Left ventricle myocardium inferior (tissue), 1 donor: Measurements from ENCODE around the gene PCSK5. TPM values are rescaled to one million over a fixed set of nuclear protein-coding genes. Genes with fewer than 3 reads are reported as not detected.

Experiments used
- DNase-seq: peaks from one replicate; pipeline ENCODE4 v3.0.0-alpha.2; 2020
- H3K27ac ChIP-seq: fragments of 200-600 bp; replicated peaks from 2 replicates; pipeline ENCODE4 v1.8.0; 2021
- H3K27me3 ChIP-seq: fragments of 200-600 bp; 2 replicates; pipeline ENCODE4 v1.8.0; 2021; ENCODE audit warnings: low read depth
- H3K36me3 ChIP-seq: fragments of 200-600 bp; 2 replicates; pipeline ENCODE4 v1.8.0; 2021
- H3K4me1 ChIP-seq: fragments of 200-600 bp; 2 replicates; pipeline ENCODE4 v1.8.0; 2021
- H3K4me3 ChIP-seq: fragments of 200-600 bp; 2 replicates; pipeline ENCODE4 v1.8.0; 2021; ENCODE audit warnings: mild to moderate bottlenecking, moderate library complexity
- H3K9me3 ChIP-seq: fragments of 200-600 bp; replicated peaks from 2 replicates; pipeline ENCODE4 v1.8.0; 2021
- intact Hi-C: fragments of 100-400 bp; cut with micrococcal nuclease; formaldehyde crosslinking; loops from one replicate; pipeline ENCODE4 v1.11.0; 2022
- total RNA-seq: library from RNA; stranded (reverse); fragmentation: NEBNext Ultra II Directional; extraction: Animal tissue kit (Norgen Biotek cat#: 25700); gene quantifications from one replicate; pipeline ENCODE4 v1.2.1, GENCODE V29; 2021
- TF ChIP-seq, protein P1 (sequence below): fragments of 200-600 bp; IDR thresholded peaks from 2 replicates; pipeline ENCODE4 v1.8.0; 2021; ENCODE audit warnings: antibody characterized with exemption, mild to moderate bottlenecking, borderline replicate concordance
- donor health status: DM: no; HTN: yes; CAD: no; lungs with severe emphysema.

Gene PCSK5
- total RNA-seq, 1 donor from 2014 or later, result 5.6 TPM

DNA sequence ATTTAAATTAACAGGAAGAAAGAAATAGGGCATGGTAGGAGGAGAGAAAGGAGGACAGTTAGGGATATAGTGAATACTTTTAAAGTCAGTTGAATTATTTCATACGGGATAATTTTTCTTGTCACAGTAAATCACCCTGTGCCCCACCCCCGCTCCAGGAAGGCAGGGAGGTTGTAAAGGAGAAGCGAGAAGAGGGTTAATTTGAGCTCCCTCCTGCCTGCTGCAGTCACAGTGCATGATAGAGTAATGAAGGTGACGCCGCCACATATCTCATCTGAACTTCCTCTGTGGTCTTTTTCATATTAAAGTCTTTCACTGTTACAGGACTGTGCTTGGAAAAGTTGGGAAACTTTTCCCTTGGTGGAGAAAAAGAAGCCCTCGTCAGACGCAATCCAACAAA is 896 bp upstream of the PCSK5 start:
- Histone ChIP-seq H3K27ac (peak overlapping the region; percentile 87), H3K9me3 (no peaks in the 10 kb centered on the region), H3K4me3 (peak overlapping the region; percentile 85), H3K27me3 (no peaks in the 10 kb centered on the region), H3K36me3 (no peaks in the 10 kb centered on the region), H3K4me1 (peaks cover 43% of the 10 kb centered on the region)
- intact Hi-C loops, result no loop called here
- TF ChIP-seq, protein P1, sequence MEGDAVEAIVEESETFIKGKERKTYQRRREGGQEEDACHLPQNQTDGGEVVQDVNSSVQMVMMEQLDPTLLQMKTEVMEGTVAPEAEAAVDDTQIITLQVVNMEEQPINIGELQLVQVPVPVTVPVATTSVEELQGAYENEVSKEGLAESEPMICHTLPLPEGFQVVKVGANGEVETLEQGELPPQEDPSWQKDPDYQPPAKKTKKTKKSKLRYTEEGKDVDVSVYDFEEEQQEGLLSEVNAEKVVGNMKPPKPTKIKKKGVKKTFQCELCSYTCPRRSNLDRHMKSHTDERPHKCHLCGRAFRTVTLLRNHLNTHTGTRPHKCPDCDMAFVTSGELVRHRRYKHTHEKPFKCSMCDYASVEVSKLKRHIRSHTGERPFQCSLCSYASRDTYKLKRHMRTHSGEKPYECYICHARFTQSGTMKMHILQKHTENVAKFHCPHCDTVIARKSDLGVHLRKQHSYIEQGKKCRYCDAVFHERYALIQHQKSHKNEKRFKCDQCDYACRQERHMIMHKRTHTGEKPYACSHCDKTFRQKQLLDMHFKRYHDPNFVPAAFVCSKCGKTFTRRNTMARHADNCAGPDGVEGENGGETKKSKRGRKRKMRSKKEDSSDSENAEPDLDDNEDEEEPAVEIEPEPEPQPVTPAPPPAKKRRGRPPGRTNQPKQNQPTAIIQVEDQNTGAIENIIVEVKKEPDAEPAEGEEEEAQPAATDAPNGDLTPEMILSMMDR, result no peak
- no peak for DNase-seq

DNA sequence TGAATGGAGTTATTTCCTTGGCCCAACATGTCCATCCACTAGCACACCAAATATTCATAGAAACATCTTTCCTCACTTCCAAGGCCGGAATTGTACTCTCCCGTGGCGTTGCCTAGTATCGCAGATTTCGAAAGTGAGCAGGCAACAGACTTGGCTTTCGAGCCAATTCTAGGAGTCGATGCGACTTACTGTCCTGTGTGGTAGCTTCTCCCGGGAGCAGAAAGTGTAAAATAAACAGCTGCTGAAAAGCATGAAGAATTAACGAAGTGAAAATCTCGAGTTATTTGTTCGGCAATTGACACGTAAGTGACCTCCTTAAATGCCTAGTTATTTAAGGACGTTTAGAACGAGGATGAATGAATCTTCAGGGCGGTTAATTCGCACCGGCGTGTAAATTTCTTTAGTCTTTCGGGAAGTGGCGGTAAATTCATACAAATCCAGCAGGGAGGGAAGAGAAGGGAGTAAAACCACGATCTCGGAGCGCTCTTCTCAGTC is 449 bp upstream of the PCSK5 start:
- peak; percentile 28 for DNase-seq
- H3K4me1 ChIP-seq, result peaks cover 43% of the 10 kb centered on the region
- H3K9me3 ChIP-seq, result no peaks in the 10 kb centered on the region
- peak overlapping the region; percentile 85 for H3K4me3 ChIP-seq
- no peaks in the 10 kb centered on the region for H3K36me3 ChIP-seq
- H3K27ac ChIP-seq, result peak overlapping the region; percentile 87
- no peaks in the 10 kb centered on the region for H3K27me3 ChIP-seq
- TF ChIP-seq, protein P1, result no peak
- intact Hi-C loops, result loop anchor here (10.0 kb wide), 1 partner anchor 415 kb away; no protein-coding TSS in a partner anchor

DNA sequence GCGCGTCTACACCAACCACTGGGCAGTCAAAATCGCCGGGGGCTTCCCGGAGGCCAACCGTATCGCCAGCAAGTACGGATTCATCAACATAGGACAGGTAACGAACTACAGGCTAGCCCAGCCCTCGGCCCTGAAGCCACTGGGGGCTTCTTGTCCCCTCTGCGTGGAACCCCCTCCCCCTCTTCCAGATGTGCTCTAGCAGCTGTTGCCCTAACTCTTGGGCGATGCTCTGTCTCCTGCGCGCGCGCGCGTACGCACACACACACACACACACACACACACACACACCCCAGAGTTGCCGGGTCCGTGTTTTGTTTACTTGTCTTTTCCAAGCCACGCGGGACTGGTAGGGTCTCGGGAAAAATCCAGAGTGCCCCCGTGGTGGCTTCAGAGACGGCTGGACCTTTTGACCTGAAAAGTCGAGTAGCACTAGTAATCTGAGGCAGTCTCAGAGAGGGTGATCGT is 836 bp downstream of the PCSK5 start:
- no peaks in the 10 kb centered on the region for H3K36me3 ChIP-seq
- peak overlapping the region; percentile 87 for H3K27ac ChIP-seq
- TF ChIP-seq, protein P1, result no peak
- H3K4me1 ChIP-seq, result peaks cover 55% of the 10 kb centered on the region
- no peaks in the 10 kb centered on the region for H3K27me3 ChIP-seq
- no peaks in the 10 kb centered on the region for H3K9me3 ChIP-seq
- H3K4me3 ChIP-seq, result peak overlapping the region; percentile 85
- intact Hi-C loops, result loop anchor here (10.0 kb wide), 1 partner anchor 413 kb away; no protein-coding TSS in a partner anchor
- peak; percentile 17 for DNase-seq

DNA sequence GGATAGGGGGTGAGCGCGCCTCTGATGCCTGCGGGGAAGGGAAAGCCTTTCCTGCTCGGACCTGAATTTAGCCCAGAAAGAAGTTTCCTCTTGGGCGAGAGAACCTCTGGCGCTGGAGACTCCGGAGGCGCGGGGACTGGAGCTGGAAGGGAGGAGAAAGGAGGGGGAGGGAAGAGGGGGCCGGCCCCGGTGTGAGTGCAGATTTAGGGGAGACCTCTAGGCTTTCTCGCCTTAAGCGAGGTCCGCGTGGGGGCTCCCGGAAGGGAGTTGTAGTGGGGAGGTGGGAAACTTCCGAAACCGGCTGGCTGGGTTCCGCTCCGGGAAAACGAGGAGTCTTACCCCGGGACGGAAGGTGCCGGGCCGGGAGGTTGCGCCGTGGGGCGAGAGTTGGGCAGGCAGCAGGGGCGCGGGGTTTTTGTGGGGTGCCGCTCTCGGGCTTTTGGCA is 1.3 kb downstream of the PCSK5 start:
- peak overlapping the region; percentile 85 for H3K4me3 ChIP-seq
- H3K27me3 ChIP-seq, result no peaks in the 10 kb centered on the region
- H3K27ac ChIP-seq, result peak overlapping the region; percentile 87
- intact Hi-C loops, result loop anchor here (10.0 kb wide), 1 partner anchor 413 kb away; no protein-coding TSS in a partner anchor
- peaks cover 59% of the 10 kb centered on the region for H3K4me1 ChIP-seq
- H3K9me3 ChIP-seq, result no peaks in the 10 kb centered on the region
- TF ChIP-seq, protein P1, result no peak
- no peaks in the 10 kb centered on the region for H3K36me3 ChIP-seq
- peak; percentile 25 for DNase-seq

DNA sequence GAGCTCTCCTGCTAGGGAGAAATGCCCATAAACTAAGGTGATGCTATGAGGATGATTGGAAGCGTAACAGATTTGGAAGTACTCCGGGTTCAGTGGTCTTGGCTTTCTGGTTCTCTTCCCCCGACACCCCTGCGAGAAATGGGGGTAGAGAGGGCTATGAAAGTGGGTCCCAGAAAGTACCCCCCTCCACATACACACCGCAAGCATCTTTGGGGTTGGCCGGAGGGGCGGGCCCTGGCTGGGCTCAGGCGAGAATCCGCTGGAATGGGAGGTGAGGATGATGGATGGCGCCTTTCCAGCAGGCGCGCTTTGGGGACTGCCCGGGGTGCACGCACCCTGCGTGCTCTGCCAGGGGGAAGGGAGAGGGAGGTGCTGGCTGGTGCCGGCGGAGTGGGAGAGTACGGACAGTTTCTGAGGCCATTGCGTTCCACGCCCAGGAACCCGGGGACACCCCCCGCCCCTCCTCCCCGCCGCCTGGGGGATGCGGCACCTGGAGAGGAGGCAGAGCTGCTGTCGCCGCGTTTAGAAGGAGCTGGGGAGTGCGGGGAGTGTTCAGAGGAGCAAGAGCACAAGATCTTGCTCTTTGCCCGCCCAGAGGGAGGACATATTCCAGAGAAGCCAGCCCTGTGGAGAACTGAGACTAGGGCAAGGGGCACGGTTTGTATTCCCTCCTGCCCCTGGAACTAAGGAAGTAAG is 1.9 kb downstream of the PCSK5 start:
- intact Hi-C loops, result loop anchor here (10.0 kb wide), 1 partner anchor 412 kb away; no protein-coding TSS in a partner anchor
- peak overlapping the region; percentile 85 for H3K4me3 ChIP-seq
- peak; percentile 25 for DNase-seq
- no peaks in the 10 kb centered on the region for H3K36me3 ChIP-seq
- H3K4me1 ChIP-seq, result peaks cover 64% of the 10 kb centered on the region
- peak overlapping the region; percentile 87 for H3K27ac ChIP-seq
- H3K27me3 ChIP-seq, result no peaks in the 10 kb centered on the region
- no peaks in the 10 kb centered on the region for H3K9me3 ChIP-seq
- TF ChIP-seq, protein P1, result no peak
